MM.1S (cell line): Measurements from ENCODE around the gene AP1AR.
"Not testable (repeated sequence)": the region's sequence is repeated elsewhere in the genome, so short reads cannot be mapped to it uniquely, and the experiment has no call there.

ENCODE experiments used
- CTCF ChIP-seq: fragments of 300-600 bp; sonication (generic); IDR thresholded peaks from 2 replicates; pipeline ENCODE4 v1.5.1; 2016; ENCODE audit warnings: antibody characterized with exemption, low read length, mixed read lengths
- EZH2 ChIP-seq: fragments of 300-600 bp; sonication (generic); optimal IDR thresholded peaks from 2 replicates; pipeline ENCODE3; 2017; ENCODE audit warnings: low read depth, mild to moderate bottlenecking, antibody characterized with exemption, low read length, mixed read lengths
- EZH2phosphoT487 ChIP-seq: fragments of 300-600 bp; sonication (generic); IDR thresholded peaks from 2 replicates; pipeline ENCODE4 v1.6.1; 2018; ENCODE audit warnings: antibody characterized with exemption, low read length

DNA sequence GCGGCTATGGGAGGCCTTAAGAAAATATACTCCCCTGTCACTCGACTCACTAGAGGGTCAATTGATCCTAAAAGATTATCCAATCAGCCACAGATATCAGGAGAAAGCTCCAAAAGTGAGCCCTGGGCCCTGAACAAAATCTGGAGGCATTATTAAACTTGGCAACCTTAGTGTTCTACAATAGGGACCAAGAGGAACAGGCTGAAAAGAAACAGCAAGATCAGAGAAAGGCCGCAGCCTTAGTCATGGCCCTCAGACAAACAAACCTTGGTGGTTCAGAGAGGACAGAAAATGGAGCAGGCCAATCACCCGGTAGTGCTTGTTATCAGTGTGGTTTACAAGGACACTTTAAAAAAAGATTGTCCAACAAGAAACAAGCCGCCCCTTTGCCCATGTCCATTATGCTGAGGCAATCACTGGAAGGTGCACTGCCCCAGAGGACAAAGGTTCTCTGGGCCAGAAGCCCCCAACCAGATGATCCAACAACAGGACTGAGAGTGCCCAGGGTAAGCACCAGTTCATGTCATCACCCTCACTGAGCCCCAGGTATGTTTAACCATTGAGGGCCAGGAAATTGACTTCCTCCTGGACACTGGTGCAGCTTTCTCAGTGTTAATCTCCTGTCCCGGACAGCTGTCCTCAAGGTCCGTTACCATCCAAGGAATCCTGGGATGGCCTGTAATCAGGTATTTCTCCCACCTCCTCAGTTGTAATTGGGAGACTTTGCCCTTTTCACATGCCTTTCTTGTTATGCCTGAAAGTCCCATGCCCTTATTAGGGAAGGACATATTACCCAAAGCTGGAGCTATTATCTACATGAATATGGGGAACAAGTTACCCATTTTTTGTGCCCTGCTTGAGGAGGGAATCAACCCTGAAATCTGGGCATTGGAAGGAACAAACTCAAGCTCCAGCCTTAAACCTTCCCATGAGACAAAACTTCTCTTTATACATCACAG, 23.2 kb upstream of the AP1AR start:
- TF ChIP-seq EZH2, CTCF, EZH2phosphoT487: not testable (repeated sequence)
